GM18517 (cell line): ENCODE measurements around the gene GKN1.

Experiments
- ATAC-seq: cut with Tn5 transposase; IDR thresholded peaks from one replicate; pipeline ENCODE4 v1.9.1; 2021; ENCODE audit warnings: mild to moderate bottlenecking, moderate library complexity; ENCODE audit not compliant: unreplicated experiment

GKN1 gene

DNA sequence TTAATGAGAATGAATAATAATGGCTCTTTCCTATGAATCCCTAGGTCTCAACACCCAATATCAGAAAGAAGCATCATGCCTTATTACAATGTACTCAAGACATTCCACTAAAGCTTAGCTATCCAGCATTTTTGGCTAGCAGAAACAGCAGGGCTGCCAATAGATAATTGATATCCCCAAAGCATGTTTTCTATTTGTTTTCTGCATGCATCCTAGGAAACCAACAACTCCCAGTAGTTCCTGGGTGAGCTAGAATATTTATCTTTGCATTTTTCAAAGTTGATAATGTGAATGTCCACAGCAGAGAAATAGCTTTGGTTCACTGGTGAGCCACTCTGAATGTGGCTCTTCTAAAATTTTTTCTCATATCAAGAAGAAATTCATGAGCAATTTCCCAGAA lies 32.7 kb downstream of the GKN1 start:
- ATAC-seq = no peak

DNA sequence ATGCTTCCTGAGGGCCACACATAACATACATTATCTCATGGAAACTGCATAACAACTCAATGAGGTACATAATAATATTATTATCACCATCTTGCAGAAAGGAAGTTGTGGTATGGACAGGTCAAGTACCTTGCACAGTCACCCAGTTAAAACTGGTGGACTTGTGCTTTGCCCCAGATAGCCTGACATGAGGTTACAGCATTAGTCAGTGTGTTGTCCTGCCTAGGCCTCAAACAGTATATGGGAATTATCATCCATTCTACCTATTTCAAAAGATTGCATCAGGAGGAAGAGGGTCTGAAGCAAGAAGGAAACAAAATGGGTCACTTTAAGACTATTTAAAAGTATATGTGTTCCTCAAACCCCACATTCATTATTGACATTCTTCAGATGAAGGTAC lies 33.2 kb downstream of the GKN1 start:
- ATAC-seq = no peak

DNA sequence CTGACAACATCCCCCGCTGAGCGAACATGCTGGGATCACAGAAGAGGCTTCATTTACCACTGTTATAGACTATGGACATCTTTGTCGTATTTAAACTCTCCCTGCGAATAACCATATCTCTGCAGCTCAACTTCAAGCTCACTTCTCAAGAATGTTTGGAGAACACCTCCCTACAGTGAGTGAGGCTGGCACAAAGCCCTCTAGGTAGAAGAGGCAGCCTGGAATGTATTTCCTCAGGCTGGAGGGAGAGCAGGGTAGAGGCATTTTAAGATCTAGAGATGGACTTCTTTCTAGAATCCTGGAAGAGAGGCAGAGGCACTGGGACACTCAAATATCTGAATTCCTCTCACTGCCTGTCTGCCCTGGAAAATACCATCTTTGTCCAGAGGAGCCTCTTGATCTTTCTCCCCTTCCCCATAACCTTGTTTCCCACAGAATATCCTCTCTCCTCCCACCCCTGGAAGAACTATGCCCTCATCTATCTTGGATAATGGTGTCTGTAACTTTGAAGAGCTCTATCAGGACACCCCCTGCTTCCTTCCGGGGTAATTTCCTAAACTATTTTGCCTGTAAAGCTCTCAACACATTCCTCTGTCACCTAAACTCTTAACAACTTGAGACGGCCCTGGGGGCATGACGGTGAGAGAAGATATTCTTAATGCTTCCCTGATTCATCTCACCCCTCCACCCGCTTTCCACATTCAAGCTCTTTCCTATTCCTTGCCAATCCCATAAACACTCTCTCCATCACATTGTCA lies 36.2 kb downstream of the GKN1 start:
- no peak for ATAC-seq

DNA sequence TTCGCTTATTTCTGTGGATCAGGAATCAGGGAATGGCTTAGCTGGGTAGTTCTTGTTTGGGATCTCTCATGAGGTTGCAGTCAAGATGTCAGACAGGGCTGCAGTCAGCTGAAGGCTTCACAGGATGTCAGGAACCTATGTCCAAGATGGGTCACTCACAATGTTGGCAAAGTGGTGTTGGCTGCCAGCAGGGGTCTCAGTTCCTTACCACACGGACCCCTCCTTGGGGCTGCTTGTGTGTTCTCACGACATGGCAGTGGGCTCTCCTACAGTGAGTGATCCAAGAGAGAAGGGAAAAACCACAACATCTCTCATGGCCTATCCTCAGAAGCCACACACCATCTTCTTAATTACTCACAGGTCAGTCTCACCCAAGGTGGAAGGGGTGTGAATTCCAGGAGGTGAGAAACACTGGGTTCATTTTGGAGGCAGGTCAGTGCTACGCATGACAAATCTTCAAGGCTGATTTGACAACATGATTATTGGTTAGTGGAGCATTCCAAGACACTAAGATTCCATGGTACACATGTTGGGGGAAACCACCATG lies 37.2 kb downstream of the GKN1 start:
- no peak for ATAC-seq

DNA sequence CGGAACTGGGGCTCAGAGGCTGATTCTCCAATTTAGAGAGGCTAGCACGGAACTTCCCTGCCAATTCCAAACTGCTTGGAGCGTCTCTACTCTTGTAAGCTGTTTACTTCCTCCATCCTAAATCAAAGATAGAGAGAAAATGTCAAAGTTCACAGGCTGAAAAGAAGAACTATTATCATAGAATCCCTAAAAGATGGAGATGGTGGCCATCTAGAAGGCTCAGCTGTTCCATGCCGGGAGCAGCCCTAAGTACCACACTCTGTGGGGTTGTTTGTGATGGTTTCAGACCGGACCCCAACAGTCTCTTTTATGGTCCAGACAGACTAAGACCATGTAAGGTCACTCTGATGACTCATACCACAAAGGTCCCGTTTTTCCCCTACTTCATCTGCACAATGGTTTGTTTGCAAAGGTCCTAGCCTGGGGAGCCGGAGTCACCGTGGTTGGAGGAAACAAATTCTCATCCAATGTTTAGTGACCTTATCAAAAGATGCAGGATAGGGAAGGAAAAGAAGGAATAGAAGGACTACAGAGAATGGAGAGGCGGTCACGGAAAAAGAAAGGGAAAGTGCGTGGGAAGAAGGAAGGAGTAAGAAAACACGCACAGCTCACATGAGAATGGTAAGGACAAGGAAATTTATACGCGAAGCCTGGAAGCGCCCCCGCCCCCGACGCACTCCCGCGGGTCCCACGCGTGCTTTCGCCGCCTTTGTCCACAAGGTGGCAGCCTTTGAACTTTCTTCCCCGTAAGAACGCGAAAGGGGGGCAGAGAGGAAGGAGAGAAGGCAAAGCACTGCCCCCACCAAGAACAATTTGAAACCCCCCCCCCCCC lies 38.1 kb downstream of the GKN1 start:
- no peak for ATAC-seq

DNA sequence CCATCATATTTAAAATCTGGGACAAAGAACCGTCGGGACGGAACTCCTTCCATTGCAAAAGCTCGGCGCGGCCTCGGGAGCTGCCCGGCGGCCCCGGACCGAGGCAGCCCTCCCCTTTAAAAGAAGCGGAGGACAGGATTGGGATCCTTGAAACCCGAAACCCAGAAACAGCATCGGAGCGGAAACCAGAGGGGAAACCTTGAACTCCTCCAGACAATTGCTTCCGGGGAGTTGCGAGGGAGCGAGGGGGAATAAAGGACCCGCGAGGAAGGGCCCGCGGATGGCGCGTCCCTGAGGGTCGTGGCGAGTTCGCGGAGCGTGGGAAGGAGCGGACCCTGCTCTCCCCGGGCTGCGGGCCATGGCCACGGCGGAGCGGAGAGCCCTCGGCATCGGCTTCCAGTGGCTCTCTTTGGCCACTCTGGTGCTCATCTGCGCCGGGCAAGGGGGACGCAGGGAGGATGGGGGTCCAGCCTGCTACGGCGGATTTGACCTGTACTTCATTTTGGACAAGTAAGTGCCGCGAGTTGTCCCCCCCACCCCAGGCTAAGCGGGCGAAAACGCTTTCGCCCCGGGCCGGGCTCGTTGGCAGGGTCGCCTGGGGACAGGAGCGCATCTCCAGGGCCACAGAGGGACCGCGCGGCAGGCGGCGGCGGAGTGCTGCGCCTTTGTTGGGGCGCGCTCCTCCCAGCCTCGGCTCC lies 38.9 kb downstream of the GKN1 start, which contains the start of gene ANTXR1:
Gene ANTXR1, plus strand, starts transcription at position 38 of the 698 bp plus-strand sequence. Its CDS starts 321 bp downstream, at position 359.
- no peak for ATAC-seq

DNA sequence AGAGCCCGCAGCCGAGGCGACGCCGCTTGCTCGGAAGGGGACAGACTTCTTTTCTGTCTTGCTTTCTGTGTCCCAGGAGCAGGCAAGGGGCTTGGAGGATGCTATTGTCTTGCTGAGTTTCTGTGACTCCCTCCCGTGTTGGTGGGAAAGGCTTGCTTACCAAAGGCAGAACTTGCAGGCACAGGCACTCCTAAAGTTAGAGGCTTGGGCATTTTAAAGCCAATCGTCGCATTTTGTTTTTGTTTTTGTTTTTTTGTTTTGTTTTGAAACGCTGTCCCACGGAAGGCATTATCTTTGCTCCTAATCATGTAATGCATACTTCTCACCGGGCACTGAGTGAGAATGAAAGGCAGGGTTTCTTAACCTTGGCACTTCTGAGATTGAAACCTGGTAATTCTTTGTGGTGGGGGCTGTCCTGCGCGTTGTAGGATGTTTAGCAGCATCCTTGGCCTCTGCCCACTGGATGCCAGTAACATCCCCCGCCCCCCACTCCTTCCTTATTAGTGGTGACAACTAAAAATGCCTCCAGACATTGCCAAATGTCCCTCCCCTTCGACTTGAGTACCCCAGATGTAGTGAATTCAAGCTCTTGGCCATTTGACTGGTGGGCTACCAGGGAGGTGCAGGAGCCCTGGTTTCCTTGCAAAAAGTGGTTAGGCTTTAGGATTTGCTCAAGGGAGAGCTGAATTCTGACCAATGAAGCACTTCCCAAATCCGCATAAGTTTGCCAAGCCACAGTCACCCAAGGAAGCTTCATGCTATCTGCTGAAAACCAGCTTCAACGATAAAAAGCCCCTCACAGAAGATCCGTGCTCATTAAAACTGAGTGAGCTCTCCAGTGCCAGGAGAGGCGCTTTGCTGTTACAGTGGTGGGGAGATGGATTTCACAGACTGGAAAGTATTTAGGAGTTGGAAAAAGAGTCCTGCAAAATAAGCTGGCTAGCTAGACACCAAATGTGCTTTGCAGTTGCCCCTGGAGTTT lies 39.7 kb downstream of the GKN1 start:
- ATAC-seq = no peak

DNA sequence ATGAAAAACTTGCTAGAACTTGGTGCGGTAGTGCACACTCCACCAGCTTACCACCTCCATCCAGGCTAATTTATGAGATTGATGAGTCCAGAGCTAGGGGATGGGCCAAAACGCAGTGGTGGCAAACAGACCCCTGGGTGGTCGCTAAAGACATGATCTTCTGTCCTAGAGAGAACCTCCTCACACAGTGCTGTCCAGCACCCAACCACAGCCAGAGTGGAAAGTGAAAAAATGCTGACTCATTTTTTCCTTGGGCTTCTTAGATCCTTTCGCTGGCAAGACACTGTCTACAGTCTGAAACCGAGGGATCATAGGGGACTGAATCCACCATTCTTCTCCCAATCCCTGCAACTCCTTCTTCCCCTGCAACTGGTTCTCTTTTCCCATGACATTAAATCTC lies 42.6 kb downstream of the GKN1 start:
- ATAC-seq = no peak

DNA sequence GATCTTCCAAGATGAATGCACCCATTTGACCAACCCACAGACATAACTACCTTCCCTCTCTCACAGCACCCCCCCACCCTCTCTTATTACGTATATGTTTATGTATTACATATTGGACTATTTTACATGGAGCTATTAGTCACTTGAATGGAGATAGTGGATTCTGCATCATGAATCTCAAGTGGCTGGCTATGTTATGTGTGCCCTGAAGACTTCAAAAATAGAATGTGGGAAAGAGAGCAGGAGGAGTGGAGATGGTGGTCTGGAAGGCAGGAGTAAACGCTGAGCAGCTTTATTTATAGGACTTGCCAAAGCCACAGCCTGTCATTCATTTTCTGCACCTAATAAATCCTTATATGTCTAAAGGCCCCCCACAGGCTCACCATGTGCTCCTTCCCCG lies 43.4 kb downstream of the GKN1 start:
- no peak for ATAC-seq

DNA sequence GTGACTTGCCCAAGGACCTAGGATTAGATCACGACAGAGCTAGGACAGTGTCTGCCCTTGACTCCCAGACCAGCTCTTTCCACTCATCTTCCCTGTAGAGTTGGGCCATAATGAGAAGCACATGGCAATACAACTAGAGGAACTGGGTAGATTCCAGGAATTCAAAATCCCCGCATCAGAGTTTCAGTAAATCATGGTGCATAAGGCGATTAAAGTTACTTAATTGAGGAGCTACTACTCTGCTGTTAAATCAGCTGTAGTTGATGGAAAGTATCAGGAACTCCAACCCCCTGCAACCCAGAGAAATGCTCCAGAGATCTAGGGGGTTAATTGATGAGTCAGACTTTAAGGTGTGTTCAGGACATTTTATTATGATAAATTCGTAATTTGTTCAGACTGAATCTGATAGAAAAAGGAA lies 44.3 kb downstream of the GKN1 start:
- no peak for ATAC-seq

DNA sequence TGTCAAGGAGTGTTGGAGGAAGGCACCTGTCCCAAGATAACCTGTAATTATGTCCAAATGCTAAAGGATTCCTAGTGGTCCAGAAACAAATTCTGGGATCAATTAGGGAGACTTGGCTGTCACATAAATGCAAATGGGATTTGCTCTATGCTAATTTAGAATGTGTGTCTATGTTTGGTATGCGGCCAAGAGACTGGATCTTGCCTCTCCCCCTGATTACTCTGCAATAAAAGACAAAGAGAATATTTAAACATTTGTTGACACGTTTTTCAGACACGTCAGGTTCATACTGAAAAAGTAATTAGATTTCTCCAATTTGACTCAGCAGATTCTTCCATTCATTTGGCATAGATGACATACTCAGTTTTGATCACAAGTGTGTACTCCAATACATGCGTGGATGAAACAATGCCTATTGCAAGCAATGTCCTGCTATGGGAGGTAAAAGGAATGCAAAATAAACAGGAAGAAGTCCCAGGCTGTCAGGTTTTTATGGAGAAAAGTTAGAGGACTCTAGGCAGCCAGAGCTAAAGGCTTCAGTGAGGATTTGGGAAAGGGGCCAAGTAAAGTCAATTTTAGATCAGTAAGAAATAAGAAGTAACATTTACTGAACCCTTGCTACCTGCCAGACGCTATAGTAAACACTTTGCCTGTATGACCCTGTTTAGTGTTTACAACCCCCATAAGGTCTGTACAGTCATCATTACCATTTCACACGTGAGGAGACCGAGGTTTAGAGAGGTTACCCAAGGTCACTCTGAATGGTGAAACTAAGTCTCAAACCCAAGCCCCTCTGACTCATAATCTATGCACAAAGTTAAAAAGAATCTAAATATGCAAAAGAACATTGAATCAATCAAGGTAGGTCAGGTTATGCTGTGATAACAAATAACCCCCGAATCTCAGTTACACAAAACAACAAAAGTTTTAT lies 46.3 kb downstream of the GKN1 start:
- ATAC-seq = no peak

DNA sequence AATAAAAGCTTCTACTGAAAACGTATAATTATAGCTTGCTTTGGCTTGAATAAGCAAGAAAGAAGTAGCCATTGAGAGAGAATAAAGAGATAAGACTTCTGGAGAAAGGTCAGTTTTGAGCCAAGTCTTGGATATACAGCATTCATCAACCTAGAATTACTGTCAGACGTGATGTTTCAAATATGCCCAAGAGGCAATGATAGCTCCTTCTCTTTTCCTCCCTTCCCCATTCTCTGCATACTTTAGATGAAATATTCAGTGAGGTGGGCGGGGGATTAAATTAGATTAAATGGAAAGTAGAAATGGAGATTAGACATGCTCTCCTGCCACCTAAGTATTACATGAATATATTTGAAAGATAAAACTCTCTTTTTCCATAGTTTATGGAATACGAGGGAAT lies 47.3 kb downstream of the GKN1 start:
- no peak for ATAC-seq

DNA sequence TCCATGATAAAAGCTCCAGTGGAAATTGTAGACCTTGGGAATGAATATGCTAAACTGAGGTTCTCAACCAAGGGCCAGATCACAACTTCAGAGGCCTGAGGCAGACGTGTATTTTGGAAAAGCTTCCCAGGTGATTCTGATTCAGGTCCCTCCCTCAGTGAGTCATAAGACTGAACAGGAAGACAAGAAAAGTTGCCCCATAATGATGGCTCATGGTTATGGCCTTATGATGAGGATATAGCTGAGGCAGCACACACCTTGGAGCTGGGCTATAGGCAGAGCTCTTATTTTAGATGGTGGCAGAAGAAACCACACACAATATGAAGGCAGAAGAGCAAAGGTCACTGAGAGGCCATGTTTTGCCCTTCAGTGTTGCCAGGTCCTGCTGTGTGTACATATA lies 48.1 kb downstream of the GKN1 start:
- ATAC-seq = no peak

DNA sequence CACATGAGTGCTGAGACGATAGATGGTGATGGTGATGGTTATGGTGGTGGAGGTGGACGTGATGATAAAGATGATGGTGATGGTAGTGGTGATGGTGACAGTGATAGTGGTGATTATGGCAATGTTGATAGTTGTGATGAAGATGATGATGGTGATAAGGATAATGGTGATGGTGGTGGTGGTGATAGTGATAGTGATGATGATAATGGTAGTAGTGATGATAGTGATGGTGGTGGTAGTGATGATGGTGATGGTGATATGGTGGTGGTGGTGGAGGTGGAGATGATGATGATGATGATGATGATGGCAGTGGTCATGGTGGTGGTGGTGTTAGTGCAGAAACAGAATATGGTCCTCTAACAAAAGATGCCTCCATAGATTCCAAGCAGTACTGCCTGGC lies 48.8 kb downstream of the GKN1 start:
- no peak for ATAC-seq

DNA sequence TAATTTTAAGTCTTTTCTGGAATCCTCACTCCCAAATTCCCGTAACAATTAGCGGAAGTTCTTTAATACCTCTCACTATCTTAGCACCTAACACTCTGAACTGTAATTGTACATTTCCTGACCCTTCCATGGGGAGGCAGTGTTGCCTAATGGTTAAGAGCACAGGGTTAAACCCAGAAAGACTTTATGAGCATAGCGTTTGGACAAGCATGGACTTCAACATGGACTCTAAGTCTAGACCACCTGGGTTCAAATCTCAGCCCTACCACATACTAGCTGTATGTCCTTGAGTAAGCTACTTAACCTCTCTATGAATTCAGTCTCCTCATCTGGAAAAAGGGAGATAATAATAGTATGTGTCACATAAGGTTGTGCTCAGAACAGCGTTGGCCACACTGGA lies 51.6 kb downstream of the GKN1 start:
- no peak for ATAC-seq

DNA sequence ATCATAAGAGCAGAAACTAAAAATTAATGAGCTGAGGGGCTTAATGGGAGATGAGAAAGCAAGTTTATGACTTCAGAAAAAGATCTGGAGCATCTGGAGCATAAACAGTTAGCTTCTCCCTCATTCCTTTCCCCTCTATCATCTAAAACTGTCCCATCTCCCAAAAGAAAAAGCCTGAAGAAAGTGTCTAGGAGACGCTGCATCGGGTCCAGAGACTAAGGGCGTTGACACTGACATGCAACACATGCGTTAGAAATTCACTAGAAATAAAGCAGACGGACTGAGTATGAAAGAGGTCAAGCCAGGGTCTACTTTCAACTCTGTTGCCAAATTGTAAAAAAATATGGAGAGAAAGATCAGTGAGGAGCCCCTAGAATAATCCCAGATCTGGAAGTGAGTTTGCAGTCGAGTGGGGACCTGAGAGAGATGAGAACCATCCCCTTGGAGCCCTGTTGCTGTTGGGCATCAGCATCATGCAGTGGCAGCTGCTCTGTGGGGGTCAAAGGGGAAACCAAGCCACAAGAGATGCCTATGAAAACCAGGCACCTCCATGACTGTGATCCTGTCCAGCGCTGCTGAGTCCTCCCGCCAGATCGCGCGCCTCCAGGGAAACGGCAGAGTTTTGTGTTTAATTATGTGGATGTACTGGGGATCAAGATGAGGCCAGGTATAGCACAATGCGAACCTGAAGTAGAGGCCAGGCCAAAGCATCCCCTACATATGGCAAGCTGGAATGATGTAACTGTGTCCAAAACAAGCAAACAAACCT lies 52.4 kb downstream of the GKN1 start:
- ATAC-seq = no peak
